IPS DF 4.7 (cell line): Measurements from ENCODE around the gene HLCS.

Experiments
- DNase-seq: peaks from one replicate; pipeline ENCODE4 v3.0.0-alpha.2; 2013; ENCODE audit warnings: low spot score; ENCODE audit errors: extremely low read depth

The HLCS gene

GRCh38 chr21:36883532-36884486, 82.7 kb downstream of the HLCS start:
- no peak for DNase-seq

GRCh38 chr21:36882776-36883175, 83.7 kb downstream of the HLCS start:
- DNase-seq, result no peak

- no peak for DNase-seq
Observed at GRCh38 chr21:36881228-36881627, 85.2 kb downstream of the HLCS start.

- DNase-seq, result no peak
Observed at GRCh38 chr21:36879827-36880226, 86.6 kb downstream of the HLCS start.

GRCh38 chr21:36877741-36878140, 88.7 kb downstream of the HLCS start:
- no peak for DNase-seq

- DNase-seq, result no peak
Observed at GRCh38 chr21:36874665-36875064, 91.8 kb downstream of the HLCS start.

GRCh38 chr21:36873513-36873912, 93.0 kb downstream of the HLCS start:
- no peak for DNase-seq

GRCh38 chr21:36867291-36867905, 99.1 kb downstream of the HLCS start:
- DNase-seq, result no peak

- no peak for DNase-seq
Observed at GRCh38 chr21:36866419-36866818, 100.0 kb downstream of the HLCS start.

GRCh38 chr21:36864974-36865373, 101.5 kb downstream of the HLCS start:
- no peak for DNase-seq

GRCh38 chr21:36863260-36863659, 103.2 kb downstream of the HLCS start:
- no peak for DNase-seq

GRCh38 chr21:36861595-36862323, 104.7 kb downstream of the HLCS start:
- DNase-seq, result no peak

- no peak for DNase-seq
Observed at GRCh38 chr21:36860736-36861594, 105.5 kb downstream of the HLCS start.

- DNase-seq, result peak; percentile 25
Observed at GRCh38 chr21:36859744-36860501, 106.5 kb downstream of the HLCS start.

GRCh38 chr21:36858320-36858957, 108.0 kb downstream of the HLCS start:
- DNase-seq, result no peak

- no peak for DNase-seq
Observed at GRCh38 chr21:36856643-36857042, 109.8 kb downstream of the HLCS start.

- peak; percentile 28 for DNase-seq
Observed at GRCh38 chr21:36854391-36854790, 112.1 kb downstream of the HLCS start.

GRCh38 chr21:36852864-36853263, 113.6 kb downstream of the HLCS start:
- DNase-seq, result no peak

GRCh38 chr21:36852293-36852692, 114.2 kb downstream of the HLCS start:
- DNase-seq, result no peak

- no peak for DNase-seq
Observed at GRCh38 chr21:36851121-36851520, 115.3 kb downstream of the HLCS start.
